CD14-positive monocyte (primary cell): ENCODE results near the gene EXOSC5. TPM values are rescaled to one million over a fixed set of nuclear protein-coding genes. Genes with fewer than 3 reads are reported as not detected.

Source experiments
- DNase-seq, 3 donors: peaks; one replicate each; pipeline ENCODE4 v3.0.0-alpha.2; 2011 to 2022
- H2AFZ ChIP-seq: 2 replicates; pipeline ENCODE4 v1.6.0; 2012; ENCODE audit warnings: mild to moderate bottlenecking, low read depth, low read length, inconsistent platforms; ENCODE audit not compliant: insufficient read depth, poor library complexity, severe bottlenecking
- H3K27ac ChIP-seq, 2 donors: 1 replicate in 1 of 2; 2 replicates in 1 of 2; pipeline ENCODE4 v1.5.1; 2012 to 2013; ENCODE audit warnings: low read length in 2 of 2, control low read depth in 1 of 2, inconsistent platforms in 1 of 2, low read depth in 1 of 2, mild to moderate bottlenecking in 1 of 2
- H3K27me3 ChIP-seq, 2 donors: one replicate each; pipeline versions ENCODE4 v1.6.0 to v1.6.1; 2011 to 2013; ENCODE audit warnings: low read length in 2 of 2; ENCODE audit not compliant: control insufficient read depth in 2 of 2, insufficient read depth in 2 of 2
- H3K36me3 ChIP-seq, 2 donors: replicated peaks in 1 of 2; 1 replicate in 1 of 2; 2 replicates in 1 of 2; pipeline versions ENCODE4 v1.5.1 to v1.6.1; 2012 to 2013; ENCODE audit warnings: low read length in 2 of 2, control low read depth in 1 of 2, inconsistent platforms in 1 of 2, mild to moderate bottlenecking in 1 of 2; ENCODE audit not compliant: insufficient read depth in 2 of 2, control insufficient read depth in 1 of 2
- H3K4me1 ChIP-seq, 2 donors: 1 replicate in 1 of 2; 2 replicates in 1 of 2; pipeline versions ENCODE4 v1.5.1 to v1.6.1; 2012 to 2013; ENCODE audit warnings: low read length in 2 of 2, control low read depth in 1 of 2, inconsistent platforms in 1 of 2, mild to moderate bottlenecking in 1 of 2, moderate library complexity in 1 of 2; ENCODE audit not compliant: insufficient read depth in 2 of 2, control insufficient read depth in 1 of 2
- H3K4me2 ChIP-seq: replicated peaks from 2 replicates; pipeline ENCODE3; 2012; ENCODE audit warnings: low read length, moderate library complexity, mild to moderate bottlenecking; ENCODE audit not compliant: poor library complexity, severe bottlenecking; ENCODE audit errors: extremely low read depth
- H3K4me3 ChIP-seq, 3 experiments: fragments of 200-600 bp in 1 of 3; sonication (generic) in 1 of 3; replicated peaks in 1 of 3; 1 replicate in 2 of 3; 2 replicates in 1 of 3; pipeline ENCODE4 v1.5.1; 2011 to 2013; ENCODE audit warnings: low read length in 3 of 3, mild to moderate bottlenecking in 3 of 3, control low read depth in 2 of 3, low read depth in 2 of 3, inconsistent platforms in 1 of 3, moderate library complexity in 1 of 3
- H3K79me2 ChIP-seq: 2 replicates; pipeline ENCODE4 v1.6.0; 2012; ENCODE audit warnings: mild to moderate bottlenecking, control low read depth, inconsistent platforms, low read length, moderate library complexity; ENCODE audit not compliant: insufficient read depth
- H3K9ac ChIP-seq: 2 replicates; pipeline ENCODE4 v1.6.0; 2017; ENCODE audit warnings: low read length, mild to moderate bottlenecking; ENCODE audit not compliant: insufficient read depth, poor library complexity, severe bottlenecking
- H3K9me3 ChIP-seq, 2 donors: replicated peaks in 1 of 2; 1 replicate in 1 of 2; 2 replicates in 1 of 2; pipeline versions ENCODE4 v1.5.1 to v1.6.1; 2012 to 2013; ENCODE audit warnings: low read length in 2 of 2, control low read depth in 1 of 2; ENCODE audit not compliant: control insufficient read depth in 1 of 2, insufficient read depth in 1 of 2
- H4K20me1 ChIP-seq: 2 replicates; pipeline ENCODE4 v1.6.0; 2012; ENCODE audit warnings: mild to moderate bottlenecking, low read length, control low read depth, moderate library complexity; ENCODE audit not compliant: insufficient read depth
- H3K27ac Mint-ChIP-seq, 7 donors: one replicate each; pipeline ENCODE4 v1.8.0; 2020; ENCODE audit warnings: mild to moderate bottlenecking in 7 of 7, mixed read lengths in 7 of 7, moderate library complexity in 6 of 7, inconsistent platforms in 2 of 7
- H3K27me3 Mint-ChIP-seq, 3 donors: one replicate each; pipeline ENCODE4 v1.8.0; 2021 to 2022; ENCODE audit warnings: low read depth in 3 of 3, mild to moderate bottlenecking in 3 of 3, mixed read lengths in 3 of 3, moderate library complexity in 3 of 3, inconsistent platforms in 1 of 3
- H3K36me3 Mint-ChIP-seq, 2 donors: one replicate each; pipeline ENCODE4 v1.8.0; 2020; ENCODE audit warnings: mixed read lengths in 2 of 2, inconsistent platforms in 1 of 2, mild to moderate bottlenecking in 1 of 2
- H3K4me1 Mint-ChIP-seq: one replicate; pipeline ENCODE4 v1.8.0; 2020; ENCODE audit warnings: mild to moderate bottlenecking, mixed read lengths
- H3K4me3 Mint-ChIP-seq, 2 donors: one replicate each; pipeline ENCODE4 v1.8.0; 2020; ENCODE audit warnings: mild to moderate bottlenecking in 2 of 2, mixed read lengths in 2 of 2, moderate library complexity in 1 of 2
- H3K9me3 Mint-ChIP-seq, 7 donors: one replicate each; pipeline ENCODE4 v1.8.0; 2020 to 2022; ENCODE audit warnings: mixed read lengths in 7 of 7, mild to moderate bottlenecking in 6 of 7, moderate library complexity in 6 of 7, inconsistent platforms in 2 of 7
- WGBS: methylation state at CpG from one replicate; pipeline ENCODE4 v1.1.5; 2013; ENCODE audit warnings: missing lambda C conversion rate; ENCODE audit not compliant: insufficient coverage; 5-methylcytosine and 5-hydroxymethylcytosine counted together
- intact Hi-C, 2 donors: fragments of 100-400 bp; cut with micrococcal nuclease; formaldehyde crosslinking; loops; one replicate each; pipeline versions ENCODE4 v1.15.0 to v1.15.1; 2023
- polyA plus RNA-seq, 3 donors: library from polyadenylated mRNA; depleted of rRNA in 1 of 3; unstranded in 2 of 3; stranded (reverse) in 1 of 3; fragments of 300-500 nt in 2 of 3; fragments of >200 nt in 1 of 3; fragmentation: Illumina TruSeq in 2 of 3; gene quantifications; 1 replicate in 2 of 3; 2 replicates in 1 of 3; pipeline ENCODE4 v1.2.3, GENCODE V29; 2012 to 2021
- TF ChIP-seq, protein P1 (sequence below): fragments of 200-600 bp; IDR thresholded peaks from one replicate; pipeline ENCODE4 v1.8.0; 2022; ENCODE audit warnings: antibody characterized with exemption, mild to moderate bottlenecking

The EXOSC5 gene
- polyA plus RNA-seq, 3 donors: 24.0 to 58.7 (median 40.5) TPM

- H3K4me1 ChIP-seq: peaks cover 81 to 86% of the 10 kb centered on the region in 2 donors
- H4K20me1 ChIP-seq: peaks cover 34% of the 10 kb centered on the region
- peak overlapping the region; percentile 19 to 82 (median 72) for H3K27ac Mint-ChIP-seq
- no peaks in the 10 kb centered on the region for H3K27me3 ChIP-seq
- TF ChIP-seq, protein P1, sequence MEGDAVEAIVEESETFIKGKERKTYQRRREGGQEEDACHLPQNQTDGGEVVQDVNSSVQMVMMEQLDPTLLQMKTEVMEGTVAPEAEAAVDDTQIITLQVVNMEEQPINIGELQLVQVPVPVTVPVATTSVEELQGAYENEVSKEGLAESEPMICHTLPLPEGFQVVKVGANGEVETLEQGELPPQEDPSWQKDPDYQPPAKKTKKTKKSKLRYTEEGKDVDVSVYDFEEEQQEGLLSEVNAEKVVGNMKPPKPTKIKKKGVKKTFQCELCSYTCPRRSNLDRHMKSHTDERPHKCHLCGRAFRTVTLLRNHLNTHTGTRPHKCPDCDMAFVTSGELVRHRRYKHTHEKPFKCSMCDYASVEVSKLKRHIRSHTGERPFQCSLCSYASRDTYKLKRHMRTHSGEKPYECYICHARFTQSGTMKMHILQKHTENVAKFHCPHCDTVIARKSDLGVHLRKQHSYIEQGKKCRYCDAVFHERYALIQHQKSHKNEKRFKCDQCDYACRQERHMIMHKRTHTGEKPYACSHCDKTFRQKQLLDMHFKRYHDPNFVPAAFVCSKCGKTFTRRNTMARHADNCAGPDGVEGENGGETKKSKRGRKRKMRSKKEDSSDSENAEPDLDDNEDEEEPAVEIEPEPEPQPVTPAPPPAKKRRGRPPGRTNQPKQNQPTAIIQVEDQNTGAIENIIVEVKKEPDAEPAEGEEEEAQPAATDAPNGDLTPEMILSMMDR: no peak
- H2AFZ ChIP-seq: no peak overlapping the region
- peak overlapping the region; percentile 59 to 98 for H3K4me3 Mint-ChIP-seq
- peaks cover 72% of the 10 kb centered on the region for H3K4me1 Mint-ChIP-seq
- peaks cover 0 to 3% (median 0%) of the 10 kb centered on the region in 7 donors for H3K9me3 Mint-ChIP-seq
- intact Hi-C loops: loop anchor here in 1 of 2 donors (10.0 kb wide), 1 partner anchor 51 kb away; the partner anchor contains the start of gene TMEM91
- peak overlapping the region in 2 of 3 experiments; percentile 13 to 85 for H3K4me3 ChIP-seq
- H3K9ac ChIP-seq: peak overlapping the region; percentile 54
- H3K27ac ChIP-seq: peak overlapping the region; percentile 33 to 77
- WGBS: 85% methylated on average over 26 of the region's 28 CpGs
- peaks cover 38 to 55% of the 10 kb centered on the region in 2 donors for H3K36me3 Mint-ChIP-seq
- no peak for DNase-seq
- H3K79me2 ChIP-seq: peaks cover 82% of the 10 kb centered on the region
- peaks cover 0 to 3% (median 0%) of the 10 kb centered on the region in 3 donors for H3K27me3 Mint-ChIP-seq
- peak overlapping the region; percentile 87 for H3K4me2 ChIP-seq
- no peaks in the 10 kb centered on the region for H3K9me3 ChIP-seq
- peaks cover 39 to 42% of the 10 kb centered on the region in 2 donors for H3K36me3 ChIP-seq
Observed at GRCh38 chr19:41425174-41426115, 28.3 kb upstream of the EXOSC5 start.

DNA sequence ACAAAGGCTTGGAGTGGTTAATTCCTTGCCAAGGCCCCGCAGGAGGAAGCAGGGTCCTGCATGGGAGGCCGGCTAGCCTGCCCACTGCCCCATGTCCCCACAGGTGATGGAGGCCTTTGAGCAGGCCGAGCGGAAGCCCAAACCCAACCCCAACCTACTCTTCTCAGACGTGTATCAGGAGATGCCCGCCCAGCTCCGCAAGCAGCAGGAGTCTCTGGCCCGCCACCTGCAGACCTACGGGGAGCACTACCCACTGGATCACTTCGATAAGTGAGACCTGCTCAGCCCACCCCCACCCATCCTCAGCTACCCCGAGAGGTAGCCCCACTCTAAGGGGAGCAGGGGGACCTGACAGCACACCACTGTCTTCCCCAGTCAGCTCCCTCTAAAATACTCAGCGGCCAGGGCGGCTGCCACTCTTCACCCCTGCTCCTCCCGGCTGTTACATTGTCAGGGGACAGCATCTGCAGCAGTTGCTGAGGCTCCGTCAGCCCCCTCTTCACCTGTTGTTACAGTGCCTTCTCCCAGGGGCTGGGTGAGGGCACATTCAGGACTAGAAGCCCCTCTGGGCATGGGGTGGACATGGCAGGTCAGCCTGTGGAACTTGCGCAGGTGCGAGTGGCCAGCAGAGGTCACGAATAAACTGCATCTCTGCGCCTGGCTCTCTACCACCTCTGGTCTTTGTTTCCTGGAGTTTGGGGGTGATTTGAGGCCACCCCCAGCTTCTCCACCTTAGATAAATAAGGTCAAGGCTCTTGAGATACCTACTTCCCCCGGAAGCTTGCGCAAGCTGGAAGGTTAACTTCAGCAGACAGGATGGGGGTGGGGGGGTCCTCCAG lies 27.4 kb upstream of the EXOSC5 start:
- Histone ChIP-seq H3K27me3 (no peaks in the 10 kb centered on the region), H3K36me3 (peaks cover 39 to 40% of the 10 kb centered on the region in 2 donors), H3K9ac (peak overlapping the region; percentile 54), H3K79me2 (peaks cover 78% of the 10 kb centered on the region), H3K27ac (peak overlapping the region; percentile 33 to 77), H4K20me1 (peaks cover 34% of the 10 kb centered on the region), H3K4me1 (peaks cover 90 to 94% of the 10 kb centered on the region in 2 donors), H3K9me3 (no peaks in the 10 kb centered on the region), H2AFZ (no peak overlapping the region), H3K4me3 (peak overlapping the region in 2 of 3 experiments; percentile 13 to 85), H3K4me2 (peak overlapping the region; percentile 87)
- Mint-ChIP-seq H3K27me3 (peaks cover 0 to 1% (median 0%) of the 10 kb centered on the region in 3 donors), H3K36me3 (peaks cover 38 to 58% of the 10 kb centered on the region in 2 donors), H3K9me3 (peaks cover 0 to 3% (median 0%) of the 10 kb centered on the region in 7 donors), H3K27ac (peak overlapping the region; percentile 19 to 82 (median 68)), H3K4me3 (peak overlapping the region; percentile 59 to 73), H3K4me1 (peaks cover 80% of the 10 kb centered on the region)
- DNase-seq: no peak
- intact Hi-C loops: loop anchor here in 1 of 2 donors (10.0 kb wide), 1 partner anchor 50 kb away; the partner anchor contains the start of gene TMEM91
- WGBS: 81% methylated on average over 12 of the region's 21 CpGs
- TF ChIP-seq, protein P1: no peak
